ENCODE data around the gene SF3B3.

SF3B3 gene

DNA sequence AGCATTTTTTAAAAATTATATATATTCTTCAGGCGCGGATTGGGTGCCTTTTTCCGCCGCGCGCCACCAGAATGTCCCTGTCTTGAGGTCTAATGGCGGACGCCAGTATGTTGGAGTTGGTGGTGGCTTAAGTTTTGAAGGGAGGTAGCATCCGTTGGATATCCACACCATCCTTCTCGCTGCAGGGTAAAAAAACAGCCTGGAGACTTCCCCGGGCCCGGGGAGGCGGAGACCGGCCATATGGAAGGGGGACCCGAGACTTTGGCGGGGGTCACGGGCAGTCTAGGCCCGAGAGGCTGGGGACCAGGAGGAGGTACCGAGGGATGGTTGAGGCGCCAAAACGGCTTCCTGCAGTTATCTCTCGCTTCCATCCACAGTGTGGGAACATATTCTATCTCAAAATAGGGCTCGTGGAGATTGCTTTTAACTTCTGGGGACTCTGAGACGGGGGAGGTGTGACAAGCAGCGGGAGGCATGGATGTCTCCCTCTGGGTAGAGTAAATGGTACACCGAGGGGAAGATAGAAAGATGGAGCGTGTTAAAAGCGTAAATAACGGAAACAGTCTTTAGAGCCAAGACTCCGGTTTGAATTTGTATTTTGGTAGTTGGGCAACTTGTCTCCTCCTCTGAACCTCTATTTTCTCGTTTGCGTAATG lies at the start of gene SF3B3:
Gene SF3B3 (plus strand): TSS at position 74 of the 656 bp plus-strand sequence. CDS start 2,841 bp downstream, outside the sequence.
- DNase-seq = peak; percentile 78

DNA sequence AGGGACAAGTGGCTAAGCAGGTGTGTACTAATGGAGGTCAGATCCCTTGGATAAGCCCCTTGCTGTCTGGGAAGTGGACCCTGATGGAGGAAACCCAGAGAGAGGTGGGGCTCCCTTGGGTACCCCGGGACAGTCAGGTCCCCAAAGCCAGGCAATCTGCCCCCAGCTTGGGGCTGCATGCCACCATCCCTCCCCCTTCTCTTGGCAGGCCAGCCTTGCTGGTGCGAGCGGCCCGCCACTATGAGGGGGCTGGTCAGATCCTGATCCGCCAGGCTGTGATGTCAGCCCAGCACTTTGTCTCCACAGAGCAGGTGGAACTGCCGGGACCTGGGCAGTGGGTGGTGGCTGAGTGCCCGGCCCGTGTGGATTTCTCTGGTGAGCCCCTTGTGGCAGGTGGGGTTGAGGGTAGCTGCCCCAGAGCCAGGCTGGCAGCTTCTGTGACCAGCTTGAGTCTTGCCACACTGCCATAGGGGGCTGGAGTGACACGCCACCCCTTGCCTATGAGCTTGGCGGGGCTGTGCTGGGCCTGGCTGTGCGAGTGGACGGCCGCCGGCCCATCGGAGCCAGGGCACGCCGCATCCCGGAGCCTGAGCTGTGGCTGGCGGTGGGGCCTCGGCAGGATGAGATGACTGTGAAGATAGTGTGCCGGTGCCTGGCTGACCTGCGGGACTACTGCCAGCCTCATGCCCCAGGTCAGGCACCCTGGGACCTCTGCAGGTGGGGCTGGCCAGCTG lies 49.1 kb upstream of the SF3B3 start:
- no peak for DNase-seq

DNA sequence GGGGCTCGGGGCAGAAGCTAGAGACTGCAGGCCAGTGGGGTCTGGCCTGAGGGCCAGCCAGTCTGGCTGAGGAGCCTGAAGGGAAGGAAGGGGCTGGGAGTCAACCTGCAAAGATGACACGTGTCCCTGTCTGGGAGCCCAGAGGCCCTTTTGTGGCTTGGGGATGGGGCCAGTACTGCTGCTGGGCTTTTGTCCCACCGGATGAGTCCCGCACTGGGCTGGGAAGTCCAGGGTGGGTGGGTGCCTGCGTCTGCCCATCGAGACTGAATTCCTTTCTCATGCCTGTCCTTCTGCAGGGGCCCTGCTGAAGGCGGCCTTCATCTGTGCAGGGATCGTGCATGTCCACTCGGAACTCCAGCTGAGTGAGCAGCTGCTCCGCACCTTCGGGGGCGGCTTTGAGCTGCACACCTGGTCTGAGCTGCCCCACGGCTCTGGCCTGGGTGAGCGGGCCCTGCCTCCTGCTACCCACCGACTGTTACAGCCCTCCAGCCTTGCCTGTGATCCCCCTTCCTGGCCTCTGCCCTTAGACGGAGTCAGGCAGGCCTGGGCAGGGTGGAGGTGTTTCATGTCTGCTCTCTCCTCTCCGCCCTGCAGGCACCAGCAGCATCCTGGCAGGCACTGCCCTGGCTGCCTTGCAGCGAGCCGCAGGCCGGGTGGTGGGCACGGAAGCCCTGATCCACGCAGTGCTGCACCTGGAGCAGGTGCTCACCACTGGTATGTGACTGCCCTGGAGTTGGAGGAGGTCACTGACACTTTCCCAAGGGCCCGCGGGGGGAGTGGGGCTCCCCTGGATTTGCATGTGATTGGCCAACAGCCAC lies 48.4 kb upstream of the SF3B3 start:
- no peak for DNase-seq

DNA sequence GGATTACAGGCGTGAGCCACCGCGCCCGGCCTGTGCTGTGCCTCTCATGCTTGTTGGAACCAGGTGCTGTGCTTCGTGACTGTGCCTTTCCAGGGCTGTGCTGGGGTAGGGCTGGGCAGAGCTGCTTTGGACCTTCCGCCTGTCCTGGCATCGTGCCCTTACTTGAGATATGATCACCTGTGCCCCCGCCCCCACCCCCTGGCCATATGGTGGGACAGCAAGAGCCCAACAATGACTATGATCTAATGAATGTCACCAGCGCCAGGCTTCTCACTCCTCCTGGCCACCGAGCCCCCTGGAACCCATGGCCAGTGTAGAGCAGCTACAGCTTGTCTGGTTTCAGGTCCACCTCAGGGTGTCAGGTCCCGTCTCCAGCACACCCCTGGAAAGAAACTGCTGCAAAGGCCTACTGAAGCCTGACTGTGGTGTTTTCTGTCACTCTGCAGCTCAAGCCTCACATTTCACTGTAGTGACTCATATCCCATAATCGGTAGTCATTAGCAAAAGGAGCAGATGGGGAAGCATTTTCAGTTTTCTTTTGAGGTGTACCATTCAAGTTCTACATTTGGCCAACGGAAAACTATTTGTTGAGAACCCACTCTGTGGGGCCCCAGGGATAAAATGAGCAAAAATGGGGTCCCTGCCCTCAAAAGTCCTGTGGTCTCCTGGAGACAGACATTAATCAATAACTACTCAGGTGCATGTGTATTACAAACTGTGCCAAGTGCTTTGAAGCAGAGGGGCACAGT lies 47.2 kb upstream of the SF3B3 start:
- DNase-seq = no peak

DNA sequence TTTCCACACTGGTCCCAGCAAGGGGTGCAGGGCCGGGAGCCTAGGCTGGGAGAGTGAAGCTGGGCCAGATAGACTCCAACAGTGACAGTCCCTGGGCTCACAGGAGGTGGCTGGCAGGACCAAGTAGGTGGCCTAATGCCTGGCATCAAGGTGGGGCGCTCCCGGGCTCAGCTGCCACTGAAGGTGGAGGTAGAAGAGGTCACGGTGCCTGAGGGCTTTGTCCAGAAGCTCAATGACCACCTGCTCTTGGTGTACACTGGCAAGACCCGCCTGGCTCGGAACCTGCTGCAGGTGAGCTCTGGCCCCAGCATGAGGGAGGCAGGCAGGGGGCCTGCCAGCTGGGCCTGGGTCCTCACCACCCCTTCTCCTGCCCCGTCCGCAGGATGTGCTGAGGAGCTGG lies 45.4 kb upstream of the SF3B3 start:
- no peak for DNase-seq

DNA sequence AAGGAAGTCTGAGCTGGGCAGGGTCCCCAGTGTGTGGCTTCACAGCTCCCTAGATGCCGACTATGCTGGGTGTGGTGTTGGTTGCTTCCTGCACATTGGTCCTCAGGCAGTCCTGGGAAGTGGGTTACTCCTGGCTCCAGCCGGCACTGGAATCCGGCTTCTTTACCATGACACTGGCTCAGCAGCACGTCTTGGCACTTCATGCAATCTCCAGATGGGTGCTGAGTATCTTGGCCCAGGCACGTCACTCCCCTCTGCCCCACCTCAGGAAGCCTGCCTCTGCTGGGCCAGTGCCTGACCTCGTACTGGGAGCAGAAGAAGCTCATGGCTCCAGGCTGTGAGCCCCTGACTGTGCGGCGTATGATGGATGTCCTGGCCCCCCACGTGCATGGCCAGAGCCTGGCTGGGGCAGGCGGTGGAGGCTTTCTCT lies 44.7 kb upstream of the SF3B3 start:
- DNase-seq = no peak

DNA sequence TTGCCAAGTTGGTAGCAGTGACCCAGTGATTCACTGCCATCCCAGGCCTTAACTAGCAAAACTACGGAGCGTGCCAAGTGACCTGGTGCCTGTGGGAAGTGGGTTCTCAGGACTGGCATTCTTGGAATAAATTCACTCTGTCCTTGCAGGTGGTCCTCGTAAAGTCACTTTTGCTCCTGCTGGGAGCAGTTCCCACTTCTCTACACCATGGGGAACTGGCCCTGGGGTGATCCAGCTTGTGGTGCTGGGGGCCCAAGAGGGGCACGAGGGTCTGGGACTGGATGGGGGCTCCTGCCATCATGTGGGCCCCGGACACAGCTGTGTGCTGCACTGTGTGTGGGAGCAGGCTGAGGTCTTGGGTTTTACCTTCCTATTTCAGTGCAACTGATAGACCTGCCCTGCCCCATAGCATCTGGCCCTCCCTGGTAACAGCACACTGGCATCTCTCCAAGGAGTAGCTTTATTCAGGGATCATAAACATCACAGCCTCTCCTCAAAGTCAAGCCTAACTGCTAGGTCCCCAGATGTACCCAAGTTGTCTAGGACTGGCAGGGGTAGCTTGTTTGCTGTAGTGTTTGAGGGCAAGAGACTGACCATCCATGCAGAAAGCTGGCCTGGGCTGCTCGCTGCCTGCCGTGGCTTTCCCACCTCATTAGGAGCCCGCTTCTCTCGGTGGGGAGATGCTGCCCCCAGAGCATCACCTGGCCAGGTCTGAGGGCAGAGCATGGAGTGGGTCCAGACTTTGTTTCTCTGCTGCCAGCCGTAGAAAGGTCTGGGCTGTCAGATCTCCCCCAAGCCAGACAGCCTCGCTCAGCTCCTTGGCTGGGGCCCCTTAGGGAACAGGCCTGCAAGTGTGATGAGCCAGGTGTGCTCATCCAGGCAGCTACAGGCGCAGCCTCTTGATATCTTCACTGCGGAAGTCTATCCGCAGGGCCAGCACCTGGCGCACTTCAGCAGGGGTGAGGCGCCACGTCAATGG lies 43.2 kb upstream of the SF3B3 start:
- DNase-seq = no peak

DNA sequence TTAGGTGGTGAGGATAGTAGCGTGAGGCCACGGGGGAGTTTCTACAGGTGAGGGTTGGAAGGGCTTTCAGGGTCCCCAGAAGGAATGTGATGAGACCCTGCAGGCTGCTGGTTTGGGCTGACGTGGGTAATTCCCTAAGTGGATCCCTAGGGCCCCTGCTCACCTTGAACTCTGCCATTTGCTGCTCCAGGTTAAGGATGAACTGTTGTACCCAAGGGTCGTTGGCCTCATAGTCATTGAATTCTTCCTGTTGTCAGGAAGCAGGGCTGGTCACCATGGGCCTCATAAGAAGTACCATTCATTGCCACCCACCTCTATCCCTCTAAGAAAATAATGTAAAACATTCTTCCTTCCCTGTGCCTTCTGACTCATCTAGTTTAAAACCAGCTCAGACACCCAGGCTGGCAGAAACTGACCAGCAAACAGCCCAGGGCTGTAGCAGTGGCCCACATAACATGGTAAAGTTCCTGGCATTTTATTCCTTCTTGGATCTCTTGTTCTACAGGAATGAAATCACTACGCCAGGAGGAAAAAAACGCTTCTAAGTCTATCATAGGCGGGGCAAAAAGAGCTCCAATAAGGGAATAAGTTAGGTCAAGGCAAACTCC lies 41.6 kb upstream of the SF3B3 start:
- no peak for DNase-seq

DNA sequence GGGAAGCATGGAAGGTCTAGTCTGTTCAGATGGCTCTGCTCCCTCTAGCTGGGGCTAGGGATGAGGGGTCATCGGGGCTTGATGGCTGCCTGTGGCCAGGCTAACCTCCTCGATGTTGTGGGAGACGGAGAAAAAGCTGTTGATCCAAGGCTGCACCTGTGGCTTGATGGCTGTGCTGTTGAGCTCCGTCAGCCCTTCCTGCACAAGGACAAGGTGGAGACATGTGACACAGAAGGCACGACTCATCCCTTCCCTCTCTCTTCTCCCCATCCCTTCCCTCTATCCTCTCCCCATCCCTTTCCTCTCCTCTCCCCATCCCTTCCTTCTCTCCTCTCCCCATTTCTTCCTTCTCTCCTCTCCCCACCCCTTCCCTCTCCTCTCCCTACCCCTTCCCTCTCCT lies 41.0 kb upstream of the SF3B3 start:
- no peak for DNase-seq

DNA sequence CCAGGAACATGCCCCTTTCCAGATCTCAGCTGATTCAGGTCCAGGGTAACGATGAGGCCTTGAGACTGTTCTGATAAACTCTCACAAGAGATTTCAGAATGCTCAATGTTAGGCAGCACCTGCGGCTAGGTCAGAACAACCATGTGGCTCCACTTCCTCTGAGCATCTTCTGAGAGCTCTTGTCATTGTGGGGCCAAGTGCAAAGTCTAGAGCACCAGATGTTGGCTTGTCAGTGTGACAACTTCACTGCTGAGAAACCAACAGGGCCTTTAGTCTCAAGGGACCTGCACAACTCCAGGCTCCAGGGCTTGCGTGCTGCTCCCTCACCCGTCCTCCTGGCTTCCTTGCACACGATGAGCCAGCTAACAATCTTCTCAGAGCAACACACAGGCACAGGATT lies 40.2 kb upstream of the SF3B3 start:
- no peak for DNase-seq

DNA sequence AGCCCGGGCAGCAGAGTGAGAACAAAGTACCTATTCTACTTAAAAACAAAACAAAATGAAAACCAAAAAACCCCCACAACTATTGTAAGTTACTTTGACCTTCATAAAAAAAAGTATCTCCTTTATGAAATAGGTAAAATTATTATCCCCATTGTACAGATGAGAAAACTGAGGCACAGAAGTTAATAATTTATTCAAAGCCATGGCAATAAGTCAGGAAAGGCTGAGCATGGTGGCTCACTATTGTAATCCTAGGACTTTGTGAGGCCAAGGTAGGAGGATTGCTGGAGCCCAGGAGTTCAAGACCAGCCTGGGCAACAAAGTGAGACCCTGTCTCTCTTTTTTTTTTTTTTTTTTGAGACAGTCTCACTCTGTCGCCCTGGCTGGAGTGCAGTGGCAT lies 38.7 kb upstream of the SF3B3 start:
- no peak for DNase-seq

DNA sequence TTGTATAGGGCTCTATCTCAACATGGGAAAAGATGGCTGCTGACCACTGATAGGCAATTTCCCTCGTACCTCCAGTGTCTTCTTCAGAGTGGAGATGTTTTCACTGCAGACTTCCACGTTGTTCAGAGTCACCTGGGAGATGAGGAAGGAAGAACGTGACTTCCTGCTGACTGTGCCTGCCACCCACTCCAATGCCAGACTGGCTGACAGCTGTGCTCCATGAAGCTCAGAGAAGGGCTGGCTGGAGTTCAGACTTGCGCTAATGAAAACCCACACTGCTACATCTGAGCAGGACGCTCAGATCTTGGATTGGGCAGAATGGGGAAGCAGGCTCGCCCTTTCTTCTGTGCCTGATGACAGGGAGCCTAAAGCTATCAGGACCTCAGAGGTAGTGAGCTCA lies 33.4 kb upstream of the SF3B3 start:
- no peak for DNase-seq

DNA sequence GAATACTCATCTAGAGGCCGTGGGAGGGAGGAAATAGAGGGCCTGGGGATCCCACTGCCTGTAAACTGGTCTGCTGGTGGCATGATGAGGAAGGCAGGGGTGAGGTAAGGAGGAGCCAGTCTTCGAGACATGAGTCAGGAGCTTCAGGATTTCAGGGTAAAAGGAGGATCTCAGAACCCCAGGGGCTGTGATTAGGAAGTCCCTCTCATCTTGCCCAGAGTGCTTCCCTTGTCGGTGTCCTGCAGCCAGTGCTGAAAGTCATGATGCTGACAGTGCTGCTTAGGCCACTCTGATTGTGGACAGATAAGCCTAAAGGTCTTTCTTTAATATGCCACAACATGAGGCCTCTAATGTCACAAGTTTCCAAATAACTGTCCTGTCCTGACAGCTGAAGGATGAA lies 29.8 kb upstream of the SF3B3 start:
- no peak for DNase-seq

DNA sequence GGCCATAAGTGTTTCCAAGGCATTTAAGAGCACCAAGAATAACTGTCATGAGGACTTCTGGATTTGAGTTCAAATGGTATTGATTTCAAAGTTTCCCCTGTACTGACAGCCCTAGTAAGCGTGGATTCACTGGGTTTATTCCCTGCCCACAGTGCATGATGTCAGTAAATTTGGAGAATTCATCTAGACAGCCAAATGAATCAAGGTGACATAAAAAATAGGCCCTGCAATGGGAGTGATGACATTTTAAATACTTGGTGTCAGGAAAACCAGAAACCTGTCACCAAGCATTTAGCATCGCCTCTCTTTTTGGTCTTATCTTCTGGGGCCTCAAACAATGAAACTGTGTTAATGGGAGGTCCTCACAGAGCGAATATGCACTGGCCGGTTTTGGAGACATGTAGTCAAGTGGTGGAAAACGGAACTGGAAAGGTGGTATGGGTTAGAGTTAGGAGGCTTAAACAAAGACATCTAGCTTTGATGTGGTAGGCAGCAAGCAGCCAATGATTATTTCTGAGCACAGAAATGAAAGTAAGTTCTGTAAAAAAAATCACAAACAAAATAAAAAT lies 29.3 kb upstream of the SF3B3 start:
- no peak for DNase-seq

DNA sequence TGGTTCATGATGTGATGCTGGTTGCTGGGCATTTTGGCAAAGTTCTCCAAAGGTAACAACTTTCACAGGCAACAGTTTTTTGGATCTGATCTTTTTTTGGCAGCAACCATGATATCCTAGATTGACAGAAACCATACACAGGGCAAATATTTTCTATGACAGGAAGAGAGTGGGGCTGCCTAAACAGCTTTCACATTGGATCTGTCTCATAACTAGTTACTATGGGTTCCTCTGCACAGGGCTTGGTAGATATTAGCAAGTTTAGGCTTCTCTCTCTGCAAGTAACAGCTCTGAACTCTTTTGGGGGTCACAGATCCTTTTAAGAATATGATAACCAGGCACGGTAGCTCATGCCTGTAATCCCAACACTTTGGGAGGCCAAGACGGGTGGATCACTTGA lies 28.8 kb upstream of the SF3B3 start:
- no peak for DNase-seq

DNA sequence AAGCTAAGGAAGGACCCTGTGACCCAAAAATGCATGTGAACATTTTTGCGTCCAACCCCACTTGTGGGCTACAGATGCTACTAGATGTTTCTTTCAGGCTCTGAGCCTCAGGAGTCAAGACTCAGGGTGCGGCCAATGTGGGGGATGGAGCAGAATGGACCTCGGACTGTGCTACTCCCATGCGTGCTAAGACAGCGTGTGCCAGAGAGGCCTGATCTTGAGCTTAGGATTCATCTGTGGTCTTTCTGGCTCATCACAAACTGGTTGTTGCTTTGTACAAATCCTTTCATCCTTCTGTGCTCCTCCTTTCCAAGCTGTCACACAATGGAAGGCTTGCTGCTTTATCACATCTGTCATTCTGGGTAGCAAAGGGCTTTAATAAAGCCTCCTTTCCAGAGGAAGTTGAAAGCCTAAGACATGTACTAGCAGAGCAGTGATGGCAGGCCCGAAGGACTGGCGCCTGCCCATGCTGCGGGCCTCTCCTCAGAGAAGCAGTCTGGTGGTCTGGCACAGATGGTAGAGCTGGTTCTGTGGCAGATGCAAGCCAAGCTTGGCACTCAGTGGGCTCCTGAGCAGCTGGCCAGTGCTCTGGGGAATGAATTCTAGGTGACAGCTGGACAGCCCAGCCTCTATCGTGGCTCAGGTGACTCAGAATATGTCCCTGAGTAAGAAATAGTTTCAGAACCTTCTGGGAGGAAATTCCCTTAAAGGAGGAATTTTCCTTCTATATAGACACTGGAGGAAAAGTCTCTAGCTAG lies 28.0 kb upstream of the SF3B3 start:
- DNase-seq = no peak

DNA sequence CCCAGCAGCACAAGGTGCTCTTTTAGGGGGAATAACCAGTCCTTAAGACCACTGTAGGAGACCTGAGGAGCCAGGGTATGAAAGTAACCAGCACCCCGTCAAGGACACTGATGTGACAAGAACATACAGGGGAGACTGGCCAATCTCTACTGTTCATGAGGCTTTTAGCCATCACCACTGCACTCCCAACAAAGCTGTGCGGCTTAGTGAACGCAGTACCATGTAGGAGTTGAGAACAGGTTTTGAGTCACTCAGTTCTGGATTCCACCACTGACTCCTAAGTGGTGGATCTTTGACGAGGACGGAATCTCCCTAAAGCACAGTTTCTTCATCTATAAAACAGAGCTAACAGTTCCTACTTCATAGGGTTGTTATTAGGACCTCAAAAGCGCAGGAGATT lies 27.1 kb upstream of the SF3B3 start:
- DNase-seq = no peak

DNA sequence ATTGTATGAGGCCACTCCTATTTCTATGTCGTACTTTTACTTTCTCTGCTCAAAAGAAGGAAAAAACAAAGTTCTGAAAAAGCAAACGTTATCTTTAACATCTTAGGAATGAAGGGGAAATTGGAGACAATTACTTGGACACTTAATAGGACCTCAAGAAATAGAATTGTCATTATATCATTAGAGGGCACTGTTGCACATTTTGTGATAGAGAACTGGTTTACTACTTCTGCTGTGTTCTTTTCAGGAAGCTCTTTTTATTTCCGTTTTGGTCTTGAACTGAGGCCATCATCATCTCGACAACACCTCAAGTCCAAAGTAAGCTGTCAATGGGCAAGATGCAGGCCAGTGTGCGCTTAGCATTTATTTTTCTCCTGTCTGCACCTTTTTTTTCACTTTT lies 14.9 kb upstream of the SF3B3 start:
- no peak for DNase-seq

DNA sequence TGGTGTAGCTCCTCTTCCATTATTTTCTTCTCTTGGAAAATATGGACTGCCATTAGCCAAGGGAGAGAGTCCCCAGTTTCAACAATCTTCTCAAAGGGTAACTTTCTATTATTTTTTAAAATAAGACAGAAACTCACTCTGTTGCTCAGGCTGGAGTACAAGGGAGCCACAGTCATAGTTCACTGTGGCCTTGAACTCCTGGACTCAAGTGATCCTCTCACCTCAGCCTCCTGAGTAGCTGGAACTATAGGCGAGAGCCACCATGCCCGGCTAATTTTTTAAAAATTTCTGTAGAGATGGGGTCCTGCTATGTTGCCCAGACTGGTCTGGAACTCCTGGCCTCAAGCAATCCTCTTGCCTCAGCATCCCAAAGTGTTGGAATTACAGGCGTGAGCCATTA lies 13.4 kb upstream of the SF3B3 start:
- no peak for DNase-seq

DNA sequence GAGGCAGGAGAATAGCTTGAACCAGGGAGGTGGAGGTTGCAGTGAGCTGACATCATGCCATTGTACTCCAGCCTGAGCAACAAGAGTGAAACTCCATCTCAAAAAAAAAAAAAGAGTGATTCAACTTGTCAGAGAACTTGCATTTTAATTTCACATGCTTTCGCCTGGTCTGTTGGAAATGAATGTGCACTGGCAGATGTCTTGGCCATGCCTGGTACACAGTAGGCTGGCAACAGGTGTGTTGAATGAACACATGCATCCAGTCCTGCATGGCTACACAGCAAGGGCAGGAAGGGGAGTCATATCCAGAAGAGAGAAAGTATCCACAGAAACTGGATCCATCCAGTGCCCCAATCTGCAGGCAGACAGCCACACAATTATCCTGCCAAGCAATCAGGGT lies 11.8 kb upstream of the SF3B3 start:
- no peak for DNase-seq
